SH-SY5Y (cell line): ENCODE measurements around the gene TMEM190.
"Not testable (repeated sequence)": the region's sequence is repeated elsewhere in the genome, so short reads cannot be mapped to it uniquely, and the experiment has no call there.

Source experiments
- GATA2 ChIP-seq: IDR thresholded peaks from 2 replicates; pipeline ENCODE4 v1.6.1; 2011; ENCODE audit warnings: mild to moderate bottlenecking, low read depth, low read length
- GATA3 ChIP-seq: IDR thresholded peaks from 2 replicates; pipeline ENCODE4 v1.6.1; 2011; ENCODE audit warnings: low read depth, mild to moderate bottlenecking, low read length, moderate library complexity

The TMEM190 gene

DNA sequence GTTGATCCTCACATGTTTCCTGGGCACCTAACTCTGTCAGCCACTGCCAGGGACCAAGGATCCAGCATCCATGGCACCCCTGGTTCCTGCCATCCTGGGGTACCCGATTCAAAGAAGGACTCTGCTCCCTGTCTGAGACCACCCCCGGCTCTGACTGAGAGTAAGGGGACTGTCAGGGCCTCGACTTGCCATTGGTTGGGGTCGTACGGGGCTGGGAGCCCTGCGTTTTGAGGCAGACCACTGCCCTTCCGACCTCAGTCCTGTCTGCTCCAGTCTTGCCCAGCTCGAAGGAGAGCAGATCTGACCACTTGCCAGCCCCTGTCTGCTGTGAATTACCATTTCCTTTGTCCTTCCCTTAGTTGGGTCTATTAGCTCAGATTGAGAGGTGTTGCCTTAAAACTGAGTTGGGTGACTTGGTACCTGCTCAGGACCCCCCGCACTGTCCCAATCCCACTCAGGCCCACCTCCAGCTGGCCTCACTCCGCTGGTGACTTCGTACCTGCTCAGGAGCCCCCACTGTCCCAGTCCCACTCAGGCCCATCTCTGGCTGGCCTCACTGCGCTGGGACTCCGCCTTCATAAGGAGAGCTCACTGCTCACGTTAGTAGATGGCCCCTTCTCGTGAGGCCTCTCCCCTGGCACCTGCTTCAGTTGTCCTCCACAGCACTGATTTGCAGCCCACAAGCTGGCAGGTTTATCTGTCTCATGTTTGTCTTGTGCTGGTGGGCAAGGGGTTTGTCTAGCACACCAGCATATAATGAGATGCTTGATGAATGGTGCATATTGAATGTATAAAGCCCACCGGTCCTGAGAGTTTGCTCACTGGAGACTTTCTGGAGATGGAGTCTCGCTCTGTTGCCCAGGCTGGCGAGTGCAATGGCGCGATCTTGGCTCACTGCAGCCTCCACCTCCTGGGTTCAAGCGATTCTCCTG is 13.0 kb downstream of the TMEM190 start:
- TF ChIP-seq GATA3 (no peak), GATA2 (no peak)

DNA sequence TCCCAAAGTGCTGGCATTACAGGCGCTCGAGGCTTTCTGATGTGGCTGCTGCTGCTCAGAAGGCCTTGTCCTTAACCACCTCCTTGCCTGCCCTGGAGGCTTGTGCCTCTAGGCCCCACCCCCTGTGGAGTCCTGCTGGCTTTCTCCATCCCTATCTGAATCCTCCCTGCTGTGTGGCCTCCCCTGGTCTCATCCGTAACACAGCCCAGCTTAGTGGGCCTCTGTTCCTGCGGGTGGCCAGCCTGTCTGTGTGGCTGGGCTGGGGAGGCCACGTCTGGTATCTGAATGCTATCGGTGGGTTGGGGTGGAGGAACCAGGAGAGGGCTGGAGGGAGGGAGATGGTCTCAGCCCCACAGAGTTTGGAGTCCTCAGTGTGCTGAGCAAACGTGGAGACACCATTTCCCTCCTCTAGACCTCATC is 13.8 kb downstream of the TMEM190 start:
- no peak for TF ChIP-seq GATA3
- no peak for TF ChIP-seq GATA2

DNA sequence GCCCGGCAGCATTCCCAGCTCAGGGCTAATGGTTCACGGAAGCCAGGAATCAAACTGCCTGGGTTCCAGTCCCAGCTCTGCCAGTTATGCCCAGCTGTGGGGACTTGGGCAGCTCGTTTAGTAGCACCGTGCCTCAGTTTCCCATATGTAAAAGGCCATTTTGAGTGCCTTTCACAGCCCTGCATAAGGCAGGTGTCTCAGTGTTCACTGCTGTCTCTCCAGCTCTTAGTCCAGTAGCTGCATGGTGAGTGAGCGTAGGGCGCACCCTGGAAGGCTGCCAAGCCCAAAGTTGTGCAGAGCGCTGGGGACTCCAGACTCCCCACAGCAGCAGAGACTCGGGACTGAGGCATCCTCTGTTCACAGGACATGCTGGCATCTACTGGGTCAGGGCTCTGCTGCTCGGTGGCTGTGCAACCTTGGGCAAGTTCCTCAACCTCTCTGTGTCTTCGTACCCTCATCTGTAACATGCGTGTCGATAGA is 14.6 kb downstream of the TMEM190 start:
- no peak for TF ChIP-seq GATA3
- TF ChIP-seq GATA2, result no peak

DNA sequence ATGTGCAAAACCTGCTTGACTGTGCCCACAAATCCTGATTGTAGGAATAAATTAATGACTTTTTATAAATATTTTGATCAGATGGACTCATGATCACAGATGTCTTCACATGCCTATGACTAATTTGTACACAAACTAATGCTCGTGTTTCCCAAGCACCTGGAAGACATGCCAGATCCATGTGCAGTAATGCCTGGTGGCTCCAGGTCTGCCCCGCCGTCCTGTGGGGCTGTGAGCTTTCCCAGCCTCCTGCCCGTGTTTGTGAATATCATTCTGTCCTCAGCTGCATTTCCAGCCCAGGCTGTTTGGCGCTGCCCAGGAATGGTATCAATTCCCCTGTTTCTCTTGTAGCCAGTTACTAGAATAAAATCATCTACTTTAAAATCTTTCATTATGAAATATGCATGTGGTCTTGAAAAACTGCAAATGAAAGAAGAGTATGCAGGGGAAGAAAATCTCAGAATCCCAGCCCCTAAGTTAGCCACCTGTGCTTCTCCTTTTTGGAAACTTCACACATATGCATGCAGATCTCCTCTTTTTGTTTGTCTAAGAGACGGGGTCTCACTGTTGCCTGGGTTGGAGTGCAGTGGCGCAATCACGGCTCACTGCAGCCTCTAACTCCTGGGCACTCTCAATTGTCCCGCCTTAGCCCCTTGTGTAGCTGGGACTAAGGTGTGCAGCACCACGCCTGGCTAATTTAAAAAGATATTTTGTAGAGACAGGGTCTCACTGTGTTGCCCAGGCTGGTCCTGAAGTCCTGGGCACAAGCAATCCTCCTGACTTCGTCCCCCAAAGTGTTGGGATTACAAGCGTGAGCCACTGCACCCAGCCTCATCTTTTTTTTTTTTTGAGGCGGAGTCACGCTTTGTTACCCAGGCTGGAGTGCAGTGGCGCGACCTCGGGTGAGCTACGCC is 15.3 kb downstream of the TMEM190 start:
- TF ChIP-seq GATA2 (no peak), GATA3 (no peak)

DNA sequence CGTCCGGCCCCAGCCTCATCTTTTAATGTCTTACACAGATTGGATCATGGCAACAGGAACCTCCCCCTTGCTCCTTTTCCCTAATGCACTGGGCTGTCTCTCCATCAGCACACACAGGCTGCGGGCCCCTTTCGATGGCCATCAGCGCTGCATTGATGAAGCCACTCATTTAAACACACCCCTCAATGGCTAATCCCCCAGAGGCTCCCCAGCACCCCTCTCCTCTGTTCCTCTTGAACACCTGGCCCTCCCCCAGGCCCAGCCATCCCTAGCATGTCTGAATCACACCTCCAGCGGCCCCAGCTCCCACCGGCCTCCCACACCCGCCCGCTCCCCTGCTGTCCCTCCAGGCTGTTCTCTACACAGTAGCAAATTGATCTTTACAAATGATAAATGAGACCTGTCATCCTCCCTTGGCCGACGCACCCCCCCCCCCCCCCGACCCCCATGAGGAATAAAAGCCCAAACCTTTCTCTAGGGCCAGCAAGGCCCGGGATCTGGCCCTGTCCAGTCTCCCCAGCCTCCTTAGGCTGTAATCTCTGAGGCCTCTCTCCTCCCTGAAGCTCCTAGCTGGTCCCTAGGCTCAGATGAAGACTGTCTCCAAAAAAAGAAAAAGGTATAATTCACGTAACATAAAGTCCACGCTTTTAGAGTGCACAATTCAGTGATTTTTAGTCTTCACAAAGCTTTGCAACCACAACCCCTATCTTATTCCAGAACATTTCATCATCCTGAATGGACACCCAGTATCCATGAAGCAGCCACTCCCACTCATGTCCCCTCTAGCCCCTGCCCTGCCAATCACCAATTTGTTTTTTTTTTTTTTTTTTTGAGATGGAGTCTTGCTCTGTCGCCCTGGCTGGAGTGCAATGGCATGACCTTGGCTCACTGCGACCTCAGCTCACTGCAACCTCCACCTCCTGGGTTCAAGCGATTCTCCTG is 16.5 kb downstream of the TMEM190 start:
- TF ChIP-seq GATA2, result no peak
- TF ChIP-seq GATA3, result no peak

DNA sequence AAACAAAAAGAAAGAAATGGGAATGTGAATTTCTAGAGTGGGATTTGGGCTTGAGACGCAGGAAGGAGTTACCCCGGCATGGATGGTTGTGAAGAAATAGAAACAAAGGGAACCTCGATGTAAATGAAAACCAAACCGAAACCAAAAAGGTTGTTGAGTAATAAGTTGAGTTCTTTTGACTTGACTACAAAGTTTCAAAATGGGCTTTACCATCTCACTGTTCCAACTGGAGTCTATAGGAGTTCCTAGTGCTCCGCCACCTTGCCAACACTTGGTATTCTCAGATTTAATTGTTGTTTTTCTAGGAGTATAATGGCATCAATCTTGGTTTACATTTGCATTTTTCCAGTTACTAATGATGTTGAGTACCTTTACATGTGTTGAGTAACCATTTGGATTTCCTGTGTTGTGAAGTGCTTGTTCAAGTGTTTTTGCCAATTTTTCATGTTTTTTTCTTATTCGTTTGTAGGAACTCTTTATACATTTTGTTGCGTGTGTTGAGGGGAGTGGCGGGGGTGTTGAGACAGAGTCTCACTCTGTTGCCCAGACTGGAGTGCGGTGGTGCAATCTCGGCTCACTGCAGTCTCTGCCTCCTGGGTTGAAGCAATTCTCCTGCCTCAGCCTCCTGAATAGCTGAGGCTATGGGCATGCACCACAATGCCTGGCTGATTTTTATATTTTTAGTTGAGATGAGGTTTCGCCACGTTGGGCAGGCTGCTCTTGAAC is 21.7 kb downstream of the TMEM190 start:
- TF ChIP-seq GATA2 (no peak), GATA3 (no peak)

DNA sequence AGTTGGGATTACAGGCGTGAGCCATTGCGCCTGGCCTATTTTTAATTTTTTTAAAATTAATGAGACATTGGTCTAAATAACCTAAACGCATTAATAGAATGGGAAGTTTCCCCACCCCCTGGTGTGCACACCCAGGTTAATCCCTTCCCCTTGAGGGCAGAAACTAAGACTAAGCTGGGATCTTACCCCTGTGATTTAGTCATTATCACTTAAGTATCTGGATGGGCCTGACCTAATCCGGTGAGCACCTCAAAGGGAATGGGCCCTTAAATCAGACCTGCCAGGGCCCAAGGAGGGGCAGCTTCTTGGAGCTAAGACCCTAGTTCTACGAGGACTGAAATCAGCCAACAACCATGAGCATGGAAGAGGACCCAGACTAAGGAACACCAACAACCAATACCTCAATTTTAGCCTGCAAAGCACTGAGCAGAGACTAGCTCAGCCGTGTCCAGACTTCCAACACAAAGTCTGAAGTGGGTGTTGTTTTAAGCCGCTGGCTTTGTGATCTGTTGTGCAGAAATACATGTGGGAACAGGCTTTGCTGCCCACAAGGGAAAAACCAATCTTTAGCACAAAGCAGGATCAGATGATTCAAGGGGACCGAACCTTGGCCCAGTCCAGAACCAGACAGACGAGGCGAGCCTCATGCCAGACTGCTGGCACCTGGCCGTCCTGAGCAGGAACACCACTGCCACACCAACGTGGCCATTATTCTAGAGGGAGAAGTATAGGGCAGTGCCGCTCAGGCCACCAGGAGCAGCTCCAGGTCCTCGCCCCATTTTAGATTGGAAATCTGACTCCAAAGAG is 23.9 kb downstream of the TMEM190 start:
- TF ChIP-seq GATA3, result no peak
- no peak for TF ChIP-seq GATA2

DNA sequence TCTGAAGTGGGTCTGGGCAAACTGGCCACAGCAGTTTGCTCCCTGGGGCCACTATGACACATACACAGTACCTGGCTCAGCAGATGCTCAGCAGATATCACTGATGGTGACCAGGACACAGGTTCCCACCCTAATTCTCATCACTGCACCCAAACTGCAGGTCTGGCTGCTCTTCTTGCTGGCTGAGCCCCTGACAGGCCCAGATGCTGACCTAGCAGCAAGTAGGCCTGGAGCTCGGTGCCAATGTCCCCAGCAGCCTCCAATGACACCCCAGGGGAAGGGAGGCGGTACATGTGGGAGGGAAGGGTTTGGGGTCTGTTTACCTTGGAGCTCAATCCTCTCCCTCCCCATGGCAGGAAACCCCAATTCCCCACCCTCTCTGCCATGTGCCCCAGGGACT is 25.9 kb downstream of the TMEM190 start:
- TF ChIP-seq GATA3 (no peak), GATA2 (no peak)

DNA sequence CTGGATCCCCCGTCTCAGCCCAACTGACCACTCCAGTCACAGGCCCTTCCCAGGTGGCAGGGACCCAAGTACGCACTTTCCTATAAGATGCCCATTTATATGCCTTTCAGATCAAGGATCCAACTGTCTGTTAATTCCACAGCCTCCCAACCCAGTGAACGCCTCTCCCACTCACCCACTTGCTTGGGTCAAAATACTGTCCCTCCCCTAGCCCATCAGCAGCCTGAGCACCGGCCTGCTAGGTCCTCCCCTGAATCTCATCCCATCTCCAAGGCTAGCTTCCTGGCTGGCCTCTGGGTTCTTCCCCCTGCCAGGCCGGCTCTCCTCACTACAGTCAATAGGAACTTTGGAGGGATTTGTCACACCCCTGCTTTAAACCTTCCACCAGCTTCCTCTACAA is 29.0 kb downstream of the TMEM190 start:
- TF ChIP-seq GATA3, result no peak
- TF ChIP-seq GATA2, result no peak

DNA sequence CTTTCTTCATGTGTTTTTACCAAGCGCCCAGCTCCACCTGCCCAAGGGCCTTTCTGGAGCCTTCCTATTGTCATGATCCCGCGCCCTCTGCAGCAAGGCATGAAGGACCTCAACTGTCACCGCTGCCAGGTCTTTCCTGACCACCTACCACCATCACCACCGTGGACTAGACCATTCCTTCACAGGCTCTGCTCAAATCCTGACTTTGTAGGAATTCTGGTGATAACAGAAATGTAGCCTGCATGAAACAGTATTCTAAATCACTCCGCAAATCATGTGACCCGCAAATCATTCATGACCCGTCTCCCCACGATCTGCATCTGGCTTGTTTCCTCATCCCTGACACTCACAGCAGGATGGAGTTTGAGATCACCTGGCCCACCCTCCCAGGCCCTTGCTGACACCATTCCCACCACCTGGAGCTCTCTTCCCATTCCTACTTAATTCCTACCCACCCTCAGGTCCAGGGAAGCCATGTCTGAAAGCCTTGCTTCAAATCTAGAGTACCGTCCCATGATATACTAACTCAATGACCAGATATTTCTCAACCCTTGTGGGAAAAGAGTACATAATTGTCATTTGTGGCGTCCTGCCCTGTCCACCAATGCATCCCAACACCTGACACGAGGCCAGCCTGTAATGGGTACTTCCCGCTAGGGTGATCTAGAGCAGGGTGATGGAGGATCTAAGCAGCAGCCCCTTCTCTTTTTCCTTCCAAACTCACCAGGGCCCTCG is 29.6 kb downstream of the TMEM190 start:
- TF ChIP-seq GATA3 (no peak), GATA2 (no peak)

DNA sequence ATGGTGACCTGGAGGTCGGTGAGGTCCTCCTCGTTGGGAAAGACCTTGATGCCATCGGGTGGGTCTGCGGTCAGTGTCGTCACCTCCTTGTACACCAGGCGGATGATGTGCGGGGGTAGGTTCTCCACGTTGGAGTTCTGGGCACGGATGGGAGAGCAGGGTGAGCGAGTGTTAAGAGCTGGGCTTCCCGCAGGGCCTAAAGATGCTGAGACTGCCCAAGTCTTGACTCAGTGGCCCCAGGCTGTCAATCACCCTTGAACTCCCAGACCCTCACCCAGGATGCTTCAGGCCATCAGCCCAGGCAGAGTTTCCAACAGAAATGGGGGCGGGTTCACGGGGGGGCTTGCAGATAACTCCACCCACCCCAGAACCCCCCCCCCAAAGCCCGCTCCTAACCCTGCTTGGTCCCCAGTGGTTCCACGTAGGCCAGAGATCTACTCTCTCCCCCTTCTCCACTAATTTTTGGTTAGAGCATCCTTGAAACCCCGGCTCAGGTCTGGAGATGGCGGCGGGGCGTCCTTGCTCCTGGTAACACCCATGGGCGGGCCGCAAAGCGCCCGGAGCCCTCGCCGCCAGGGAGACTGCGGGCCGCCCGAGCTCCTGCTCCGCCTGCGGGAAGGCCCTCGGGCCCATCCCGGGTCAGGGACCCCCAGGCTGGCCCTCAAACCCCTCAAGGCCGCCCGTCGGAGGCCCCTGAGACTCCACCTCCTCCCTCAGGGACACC is 30.4 kb downstream of the TMEM190 start:
- TF ChIP-seq GATA2 (no peak), GATA3 (no peak)

DNA sequence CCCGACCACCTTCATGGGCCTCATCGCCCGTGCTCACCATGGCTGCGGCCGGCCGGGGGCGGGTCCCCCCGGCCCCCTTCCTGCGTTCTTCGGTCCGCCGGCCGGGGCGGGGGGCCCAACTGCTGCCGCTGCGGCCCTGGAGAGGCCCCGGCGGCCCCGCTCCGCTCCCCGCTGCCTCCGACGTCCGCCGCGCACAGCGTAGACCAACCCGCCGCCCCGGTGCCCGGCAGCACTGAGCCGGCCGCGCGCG is 30.8 kb downstream of the TMEM190 start, which contains the start of gene UBE2S:
TSS of gene UBE2S (minus strand) at position 239 of the 250 bp plus-strand sequence. CDS start at position 40, 199 bp downstream.
- not testable (repeated sequence) for TF ChIP-seq GATA3, GATA2
